HG03469 (cell line): ENCODE data around the gene KIF3A.

Experiments used
- ATAC-seq: cut with Tn5 transposase; IDR thresholded peaks from one replicate; pipeline ENCODE4 v1.9.1; 2021; ENCODE audit warnings: mild to moderate bottlenecking, moderate library complexity, moderate number of reproducible peaks; ENCODE audit not compliant: unreplicated experiment

Gene KIF3A

DNA sequence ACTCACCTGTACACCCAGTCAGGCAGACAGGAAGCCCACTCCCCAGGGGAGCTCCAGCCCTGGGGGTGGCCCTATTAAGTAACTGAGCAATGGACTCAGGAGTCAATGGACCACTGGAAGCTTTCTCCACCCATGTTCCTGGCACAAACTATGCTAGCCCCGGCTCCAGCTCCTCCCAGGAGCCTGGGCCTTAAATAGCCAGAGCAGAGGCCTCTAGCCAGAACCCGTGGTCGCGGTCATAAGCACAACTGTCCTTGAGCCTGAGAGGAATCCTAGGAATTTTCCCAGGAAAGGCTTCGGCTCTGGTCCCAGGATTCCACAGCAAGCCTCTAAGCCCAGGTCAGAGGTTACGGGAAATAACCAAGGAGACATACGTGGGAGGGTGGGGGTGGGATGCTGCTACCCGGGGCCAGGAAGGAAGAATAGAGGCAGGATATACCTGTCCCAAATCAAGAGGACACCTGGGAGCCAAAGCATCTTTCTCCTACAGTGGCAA is 34.2 kb upstream of the KIF3A start:
- ATAC-seq, result no peak

DNA sequence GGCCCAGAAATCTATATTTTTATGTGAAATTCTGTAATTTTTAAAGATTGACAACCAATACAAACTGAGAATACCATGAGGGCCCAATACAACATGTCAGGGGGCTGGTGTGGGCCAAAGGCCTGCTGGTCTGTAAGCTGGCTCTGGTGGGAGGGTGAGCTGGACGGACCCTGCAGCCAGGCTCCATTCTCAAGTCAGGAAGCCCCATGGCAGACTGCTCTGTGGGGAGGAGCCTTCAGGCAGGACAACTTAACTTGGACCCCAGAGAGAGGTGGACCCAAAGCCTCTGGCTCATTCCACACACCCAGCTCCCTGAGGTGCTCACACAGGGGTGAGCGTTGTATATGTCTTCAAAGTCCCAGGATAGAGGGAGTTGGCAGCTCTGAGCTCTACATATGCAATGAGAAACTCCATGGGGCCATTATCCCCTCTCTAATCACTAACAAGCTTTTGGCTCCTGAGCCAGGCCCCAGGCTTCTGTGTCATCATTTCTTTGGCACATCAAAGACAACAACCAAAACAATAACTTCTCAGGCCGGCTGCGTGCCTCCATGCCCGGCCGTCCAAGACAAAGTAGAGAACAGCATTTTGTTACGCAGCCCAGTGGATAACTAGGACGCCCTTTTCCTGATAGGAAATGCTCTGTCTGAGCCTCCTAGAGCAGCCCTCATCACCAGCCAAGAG is 33.3 kb upstream of the KIF3A start:
- no peak for ATAC-seq

DNA sequence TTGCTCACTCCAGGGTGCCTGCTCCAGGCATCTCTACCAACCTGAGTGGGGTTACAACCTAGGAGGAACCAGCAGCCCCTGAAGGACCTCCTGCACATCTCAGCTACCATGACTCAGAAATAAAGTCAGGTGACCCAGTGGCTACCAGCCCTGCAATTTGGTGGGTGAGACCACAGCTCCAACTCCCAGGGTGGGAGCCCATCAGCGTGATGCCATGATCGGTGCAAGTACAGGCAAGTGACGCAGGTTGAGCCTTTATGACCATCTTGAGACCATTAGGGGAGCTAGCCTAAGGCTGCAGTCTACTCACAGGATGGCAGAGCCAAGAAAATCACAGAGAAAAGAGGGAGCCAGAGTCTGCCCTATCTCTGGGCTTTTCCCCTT is 31.1 kb upstream of the KIF3A start:
- no peak for ATAC-seq

DNA sequence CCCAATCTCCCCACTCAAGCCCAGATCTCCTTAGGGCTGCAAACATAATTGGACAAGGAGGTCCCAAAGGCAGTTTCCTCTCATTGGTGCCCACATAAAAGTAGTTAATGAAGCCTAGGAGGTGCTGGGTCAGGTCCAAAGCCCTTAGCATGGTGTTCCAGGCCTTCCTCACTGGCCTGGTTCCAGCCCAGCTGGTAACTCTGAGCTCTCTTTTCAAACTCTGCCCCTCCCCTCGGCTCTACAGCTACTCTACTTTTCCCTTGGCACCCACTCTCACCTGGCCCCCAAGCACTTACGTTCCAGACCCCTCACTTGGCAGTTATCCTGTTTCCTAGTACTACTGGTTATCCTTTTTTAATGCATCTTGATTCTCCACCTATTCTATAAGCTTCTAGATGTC is 29.8 kb upstream of the KIF3A start:
- no peak for ATAC-seq

DNA sequence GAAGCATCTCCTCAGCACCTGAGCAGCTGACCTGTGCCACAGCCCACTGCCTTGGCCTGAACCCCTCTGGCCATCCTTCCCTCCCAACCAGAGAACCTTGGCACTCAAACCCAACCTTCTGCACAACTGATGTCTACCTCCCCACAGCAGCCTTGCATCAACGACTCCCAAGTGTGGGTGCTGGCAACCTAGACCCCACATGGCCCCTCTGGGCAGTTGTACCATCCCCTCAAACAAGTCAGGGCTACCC is 29.4 kb upstream of the KIF3A start:
- ATAC-seq, result no peak

DNA sequence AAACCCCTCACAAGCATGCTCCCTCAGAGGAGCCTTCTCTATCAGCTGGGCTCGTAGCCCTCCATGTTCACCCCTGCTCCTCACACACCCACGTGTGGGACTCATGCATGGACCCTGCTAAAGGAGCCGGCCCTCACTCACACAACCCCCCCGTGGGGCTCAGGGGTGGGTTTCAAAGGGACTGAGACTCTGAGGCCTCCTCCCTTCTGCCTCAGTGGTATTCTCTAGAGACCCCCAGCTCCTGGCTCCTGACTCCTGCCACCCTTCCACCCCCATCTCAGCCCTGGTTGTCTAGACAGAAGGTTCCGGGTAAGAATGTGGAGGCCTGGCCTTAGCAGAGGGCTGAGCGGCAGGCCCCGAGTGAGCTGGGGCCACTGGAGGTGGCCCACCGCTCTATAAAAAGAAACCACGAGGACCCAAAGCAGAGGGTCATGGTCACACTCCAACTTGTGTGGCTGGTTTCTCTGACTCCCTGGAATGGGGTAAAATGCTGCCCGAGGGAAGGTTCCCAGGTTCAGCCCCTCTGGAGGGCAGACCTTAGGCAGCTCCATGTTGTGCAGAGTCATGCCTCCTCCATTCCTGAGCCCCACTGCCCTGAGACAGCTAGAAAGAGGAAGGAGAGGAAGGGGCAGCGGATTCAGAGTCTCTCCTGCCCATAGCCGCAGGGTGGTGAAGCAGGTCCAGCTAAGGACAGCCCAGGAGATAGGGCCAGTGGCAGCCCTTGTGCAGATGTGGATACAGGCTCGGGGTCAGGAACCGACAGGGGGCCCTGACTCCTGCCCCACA is 28.9 kb upstream of the KIF3A start:
- no peak for ATAC-seq

DNA sequence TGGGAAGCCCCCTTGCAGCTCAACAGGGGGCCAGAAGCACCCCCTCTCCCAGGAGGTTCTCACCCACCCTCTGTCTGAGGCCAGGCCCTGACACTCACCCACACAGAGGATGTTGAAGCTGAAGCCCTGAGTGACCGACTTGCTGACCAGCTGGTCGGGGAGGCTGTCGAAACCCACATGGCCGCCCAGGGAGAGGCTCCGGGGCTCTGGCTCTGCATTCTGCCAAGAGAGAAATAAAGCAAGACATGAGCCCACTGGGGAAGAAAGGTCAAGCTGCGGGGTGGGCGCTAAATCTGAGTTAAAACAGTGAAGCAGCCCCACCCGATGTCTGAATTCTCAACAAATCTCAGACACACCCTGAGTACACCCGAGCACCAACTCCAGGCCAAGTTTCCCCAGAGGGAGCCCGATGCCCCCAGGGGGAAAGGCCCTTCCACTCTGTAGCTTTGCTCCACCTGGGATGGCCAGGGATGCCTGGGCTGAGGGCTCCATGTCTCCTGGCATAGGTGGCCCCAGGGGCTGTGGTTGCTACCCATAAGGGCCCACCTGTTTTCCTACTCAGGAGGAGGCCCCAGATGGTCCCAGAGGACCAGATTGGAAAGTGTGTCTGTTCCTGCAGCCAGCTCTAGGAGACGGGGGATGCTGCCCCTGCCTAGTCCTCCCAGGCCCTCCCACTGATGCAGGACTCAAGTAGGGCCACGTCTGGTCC is 28.1 kb upstream of the KIF3A start:
- no peak for ATAC-seq

DNA sequence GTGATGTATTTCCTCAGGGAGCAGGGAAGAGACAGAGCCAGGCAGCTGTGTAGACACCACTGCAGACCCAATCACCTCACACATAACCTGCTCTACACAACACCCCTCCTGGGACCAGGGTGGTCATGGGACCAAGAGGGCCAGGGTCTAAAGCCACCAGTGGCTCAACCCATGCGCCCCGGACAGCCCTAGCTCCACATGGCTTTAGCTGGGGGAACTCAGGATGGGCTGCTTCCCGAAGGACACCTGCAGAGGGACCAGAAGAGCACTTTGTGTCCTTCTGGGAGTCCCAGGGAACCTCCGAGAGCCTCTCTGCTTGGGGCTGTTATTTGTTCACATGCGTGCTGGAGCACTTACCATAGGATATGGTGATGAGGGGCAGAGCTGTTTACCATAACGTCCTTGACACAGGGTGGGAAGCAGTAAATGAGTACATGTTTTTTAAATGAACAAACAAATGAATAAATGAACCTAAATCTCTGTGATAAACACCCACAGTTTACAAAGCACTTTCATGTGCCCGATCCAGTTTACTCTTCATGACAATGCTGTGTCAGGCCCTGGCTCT is 27.4 kb upstream of the KIF3A start:
- no peak for ATAC-seq

DNA sequence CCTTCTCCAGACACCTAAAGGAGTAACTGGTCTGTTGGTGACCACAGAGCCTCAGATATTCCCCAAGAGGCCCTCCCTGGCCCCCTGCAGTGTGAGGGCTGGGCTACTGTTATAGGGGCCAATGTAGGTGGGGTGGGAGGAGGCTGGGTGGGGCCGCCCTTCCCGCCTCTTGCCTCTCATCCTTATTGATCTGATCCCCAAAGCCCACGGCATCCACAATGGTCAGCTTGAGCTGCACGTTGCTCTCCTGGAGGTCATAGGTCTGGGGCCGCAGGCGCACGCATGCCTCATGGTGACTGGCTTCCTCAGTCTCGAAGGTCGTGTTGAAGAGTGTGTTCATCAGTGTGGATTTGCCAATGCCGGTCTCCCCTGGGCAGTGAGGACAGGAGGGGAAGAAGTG is 26.7 kb upstream of the KIF3A start:
- ATAC-seq, result no peak

DNA sequence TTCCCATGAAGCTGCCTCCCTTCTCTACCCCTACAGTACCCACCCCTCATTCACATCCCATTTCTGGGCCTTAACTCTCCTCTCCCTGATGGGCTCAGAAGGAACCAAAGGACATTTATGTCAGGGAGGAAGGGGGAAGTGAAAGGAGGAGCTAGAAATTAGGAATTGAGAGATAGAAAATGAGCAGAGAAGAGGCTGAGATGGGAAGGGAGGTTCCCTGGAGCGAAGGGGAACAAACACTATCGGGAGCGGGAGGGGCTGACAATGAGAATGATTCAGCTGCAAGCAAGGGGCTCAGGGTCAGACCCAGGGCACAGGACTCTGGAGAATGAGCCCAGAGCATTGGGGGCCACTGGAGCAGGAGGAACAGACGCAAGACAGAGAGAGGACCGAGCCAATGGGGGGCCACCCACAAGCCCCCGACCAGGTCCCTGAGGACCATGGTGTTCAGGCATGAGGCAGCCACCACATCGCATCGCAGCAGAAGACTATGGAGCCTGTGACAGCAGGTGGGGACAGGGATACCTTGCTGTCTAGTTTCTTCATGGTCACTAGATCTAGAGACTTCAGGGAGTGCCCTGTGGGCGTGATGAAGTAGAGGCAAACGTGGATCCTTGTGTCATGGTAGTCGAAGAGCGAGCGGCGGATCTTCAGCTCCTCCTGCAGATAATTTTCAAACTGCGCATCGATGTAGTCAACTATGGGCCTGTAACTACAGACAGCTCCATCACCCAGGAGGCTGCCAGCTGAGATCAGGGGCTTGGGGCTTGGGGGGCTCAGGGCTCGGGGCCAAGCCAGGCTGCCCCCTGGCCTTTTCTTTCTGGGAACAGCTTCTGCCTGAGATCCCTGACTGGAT is 26.1 kb upstream of the KIF3A start:
- ATAC-seq, result no peak

DNA sequence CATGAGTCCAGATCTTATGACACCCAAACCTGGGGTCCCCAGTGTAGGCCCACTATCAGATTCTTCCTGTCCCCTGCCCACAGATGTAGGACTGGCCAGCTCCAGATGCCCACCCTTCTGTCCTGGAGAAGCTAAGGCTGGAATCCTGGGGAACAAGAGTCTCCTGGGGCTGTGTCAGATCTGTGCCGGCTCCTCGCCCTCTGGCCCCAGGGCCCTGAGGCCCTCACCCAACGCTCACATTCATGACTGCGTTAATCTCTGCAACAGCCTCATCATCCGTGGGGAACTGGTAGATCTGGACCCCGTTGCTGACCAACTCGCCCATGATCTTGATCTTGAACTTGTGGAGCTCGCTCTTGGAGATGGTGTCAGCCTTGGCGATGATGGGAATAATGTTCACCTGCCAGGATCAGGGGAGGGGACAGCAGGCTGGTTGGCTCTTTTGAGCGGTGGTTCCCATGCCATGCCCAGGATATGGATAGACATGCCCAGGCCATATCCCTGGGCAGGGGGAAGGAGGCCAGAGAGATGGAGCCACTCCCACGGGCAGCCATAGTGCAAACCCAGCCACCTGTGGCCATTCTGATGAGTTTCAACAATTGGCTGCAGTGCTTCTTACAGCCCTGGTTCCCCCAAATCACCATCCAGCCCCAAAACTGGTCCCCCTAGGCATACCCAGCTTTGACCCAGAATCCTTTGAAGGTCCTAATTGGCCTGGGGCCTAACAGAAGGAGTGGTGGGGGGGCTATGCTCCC is 25.1 kb upstream of the KIF3A start:
- ATAC-seq, result no peak

DNA sequence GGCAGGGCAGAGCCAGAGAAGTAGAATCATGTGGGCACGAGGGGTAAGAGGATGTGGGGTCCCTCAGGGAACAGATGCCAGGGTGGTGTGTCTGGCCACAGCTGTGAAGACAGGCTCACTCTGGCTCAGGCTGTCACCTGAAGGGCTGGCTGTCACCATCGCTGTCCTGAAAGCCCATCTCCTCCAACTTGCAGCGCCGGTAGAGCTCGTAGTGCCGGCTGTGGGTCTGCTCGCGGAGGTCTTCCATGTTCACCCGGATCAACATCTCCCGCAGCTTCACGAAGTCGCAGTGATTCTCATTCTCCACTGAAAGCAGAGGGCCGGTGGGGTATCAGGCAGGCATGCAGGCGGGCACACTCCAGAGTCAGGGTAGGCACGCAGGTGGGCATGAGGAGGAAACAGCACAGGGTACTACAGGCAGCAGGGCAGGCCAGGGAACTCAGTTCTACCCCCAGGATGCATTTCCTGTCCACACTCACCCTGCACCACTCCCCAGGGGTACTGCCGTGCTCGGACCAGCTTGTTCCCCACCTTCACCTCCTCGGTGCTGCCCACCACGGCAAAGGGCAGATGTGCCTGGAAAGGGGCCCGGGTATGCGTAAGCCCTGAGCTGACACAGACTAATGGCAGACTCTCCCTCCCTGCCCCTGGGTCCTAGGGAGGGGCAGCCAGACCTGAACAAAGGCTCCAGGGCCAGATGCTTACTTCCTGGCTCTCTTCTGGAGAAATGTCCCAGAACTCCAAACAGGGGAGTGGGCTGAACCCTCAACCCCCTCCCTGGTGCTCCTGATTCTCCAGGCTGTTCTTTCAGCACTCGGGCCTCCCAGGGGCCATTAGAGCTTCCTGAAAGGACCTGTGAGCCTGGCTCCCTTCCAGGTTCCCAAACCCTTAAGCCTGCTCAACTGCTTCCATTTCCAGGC is 24.2 kb upstream of the KIF3A start:
- no peak for ATAC-seq

DNA sequence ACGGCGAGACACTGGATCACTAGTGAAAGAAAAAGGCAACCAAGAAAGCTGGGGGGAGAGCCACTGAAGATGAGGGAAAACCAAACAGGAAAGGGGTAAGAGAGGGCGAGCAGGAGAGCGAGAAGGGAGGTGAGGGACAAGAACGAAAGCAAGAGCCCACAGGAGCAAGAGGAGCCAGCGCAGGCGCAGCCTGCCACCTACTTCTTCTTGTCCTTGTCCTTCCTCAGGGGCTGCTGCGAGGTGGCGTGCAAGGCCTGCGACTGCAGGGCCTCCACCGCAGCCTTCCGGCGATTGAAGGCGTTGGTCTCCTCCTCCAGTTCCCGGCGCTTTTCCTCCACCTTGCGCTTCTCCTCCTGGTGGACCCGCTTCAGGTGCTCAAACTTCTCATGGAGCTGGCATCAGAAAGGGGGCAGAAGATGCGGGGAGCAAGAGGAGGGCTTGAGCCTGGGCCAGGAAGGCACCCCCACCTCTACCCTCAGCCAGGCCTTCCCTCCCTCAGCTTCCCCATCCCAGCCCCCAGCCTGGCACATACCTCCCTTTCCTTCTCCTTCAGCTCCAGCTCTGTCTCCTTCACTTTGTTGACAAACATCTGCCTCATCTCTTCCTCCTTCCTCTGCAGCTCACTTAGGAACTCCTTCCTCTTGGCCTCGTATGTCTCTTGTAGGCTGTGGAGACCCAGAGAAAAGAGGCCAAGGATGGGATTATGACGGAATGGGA is 23.4 kb upstream of the KIF3A start:
- ATAC-seq, result no peak

DNA sequence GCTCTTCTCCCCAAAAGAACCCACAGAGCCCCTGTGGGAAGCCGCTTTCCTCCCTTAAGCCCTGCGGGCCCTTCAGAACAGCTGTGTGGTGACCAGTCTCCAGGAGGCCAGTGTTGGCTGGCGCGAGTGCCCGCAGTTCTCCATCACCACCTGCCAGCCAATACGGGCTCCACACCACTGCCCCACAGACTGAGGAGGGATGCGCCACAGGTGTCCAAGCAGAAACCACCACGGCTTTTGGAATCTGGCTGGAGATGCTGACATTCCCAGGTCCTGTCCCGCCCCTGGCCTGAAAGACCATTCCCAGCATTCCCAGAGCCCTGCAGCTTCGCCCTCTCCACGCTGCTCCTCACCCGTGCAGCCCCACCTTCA is 22.7 kb upstream of the KIF3A start:
- ATAC-seq, result no peak

DNA sequence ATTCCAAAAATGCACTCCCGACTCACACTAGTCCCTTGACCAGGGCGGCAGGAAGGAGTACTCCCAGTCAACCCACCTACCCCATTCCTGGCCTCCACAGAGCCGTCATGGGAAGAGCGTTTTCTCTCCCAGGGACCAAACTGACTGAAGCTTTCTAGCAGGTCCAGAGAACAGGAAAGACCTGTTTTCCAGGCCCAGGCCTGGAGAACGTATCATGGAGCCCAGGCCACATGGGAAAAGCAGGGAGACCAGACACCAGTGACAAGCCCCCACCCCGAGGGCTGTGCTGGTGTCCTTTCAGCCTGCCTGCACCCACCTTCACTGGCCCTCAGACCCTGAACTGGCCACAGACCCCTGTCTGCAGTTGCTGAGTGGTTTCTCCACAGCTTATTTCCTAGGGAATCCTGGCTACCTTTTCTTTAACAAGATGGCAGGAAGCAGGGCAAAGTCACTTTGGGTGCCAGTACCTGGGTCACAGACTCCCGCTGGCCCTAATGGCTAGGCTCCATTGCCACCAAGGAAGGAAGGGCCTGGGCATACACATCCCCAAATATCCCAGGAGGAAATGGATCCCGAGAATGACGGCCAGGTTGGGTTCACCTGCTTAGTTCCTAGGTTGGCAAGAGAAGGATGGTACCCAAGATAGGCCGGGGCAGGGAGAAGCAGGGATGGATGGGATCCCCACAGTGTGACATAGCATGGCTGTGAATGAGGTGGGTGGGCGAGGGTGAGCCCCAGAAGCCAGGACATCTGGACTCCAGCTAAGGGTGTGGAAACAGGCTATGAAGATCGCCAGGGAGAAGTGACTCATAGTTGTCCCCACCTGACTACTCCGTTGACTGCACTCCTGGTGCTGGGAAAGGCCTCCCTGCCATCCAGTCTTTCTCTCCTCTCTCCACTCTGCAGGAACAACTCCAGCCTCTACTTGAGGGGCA is 22.0 kb upstream of the KIF3A start:
- ATAC-seq, result no peak

DNA sequence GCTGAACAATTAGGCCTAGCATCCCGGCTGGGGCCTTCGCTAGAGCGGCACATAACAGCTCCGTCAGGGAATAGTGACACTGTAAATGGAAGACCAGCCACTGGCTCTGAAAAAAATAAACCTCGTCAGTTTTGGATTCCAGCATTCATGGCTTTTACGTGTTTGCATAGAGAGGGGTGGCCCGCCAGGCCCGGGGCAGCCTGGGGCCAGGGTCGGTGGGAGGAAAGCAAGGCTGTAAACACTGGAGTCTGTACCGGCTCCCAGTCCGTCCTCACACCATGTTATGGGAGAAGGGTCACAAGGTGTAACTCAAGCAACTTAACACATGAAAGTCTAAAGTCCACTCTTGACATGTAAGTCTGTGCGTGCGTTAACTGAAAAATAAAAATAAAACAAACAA is 21.1 kb upstream of the KIF3A start:
- no peak for ATAC-seq

DNA sequence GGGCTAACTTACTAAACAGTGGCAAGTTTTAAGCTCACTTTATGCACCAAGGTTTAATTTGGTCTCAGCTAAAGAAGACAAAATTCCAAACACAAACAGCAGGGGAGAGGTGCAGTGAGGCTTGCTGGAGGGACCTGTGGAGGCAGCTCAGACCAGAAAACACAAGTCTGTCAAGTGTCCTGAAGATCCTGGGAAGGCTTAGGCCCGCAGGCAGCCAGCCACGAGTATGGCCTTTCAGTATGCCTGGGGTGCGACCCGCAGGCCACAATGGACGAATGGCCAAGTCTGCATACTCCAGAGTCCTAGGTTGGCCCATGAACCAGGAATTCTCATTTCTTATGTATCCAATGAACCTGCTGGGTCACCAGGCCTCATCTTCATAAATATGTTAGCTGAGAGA is 19.2 kb upstream of the KIF3A start:
- no peak for ATAC-seq
